GM23248 (cell line): ENCODE results near the gene SPEN. TPM values are rescaled to one million over a fixed set of nuclear protein-coding genes. Genes with fewer than 3 reads are reported as not detected.

Source experiments
- DNase-seq: peaks from one replicate; pipeline ENCODE4 v3.0.0-alpha.2; 2015
- H2AFZ ChIP-seq: fragments of 200-600 bp; sonication (generic); 2 replicates; pipeline ENCODE4 v1.6.1; 2016; ENCODE audit warnings: antibody characterized with exemption
- H3F3A ChIP-seq: fragments of 200-600 bp; sonication (generic); 2 replicates; pipeline ENCODE4 v1.6.1; 2016; ENCODE audit warnings: mild to moderate bottlenecking, antibody characterized with exemption, mixed run types; ENCODE audit not compliant: insufficient read depth
- H3K27ac ChIP-seq: fragments of 200-600 bp; sonication (generic); 2 replicates; pipeline ENCODE4 v1.5.1; 2016; ENCODE audit warnings: mild to moderate bottlenecking
- H3K27me3 ChIP-seq: fragments of 200-600 bp; sonication (generic); replicated peaks from 2 replicates; pipeline ENCODE4 v1.6.1; 2016; ENCODE audit warnings: mild to moderate bottlenecking; ENCODE audit not compliant: insufficient read depth
- H3K36me3 ChIP-seq: fragments of 200-600 bp; sonication (generic); 2 replicates; pipeline ENCODE4 v1.6.1; 2016; ENCODE audit warnings: low read depth, mild to moderate bottlenecking
- H3K4me1 ChIP-seq: fragments of 200-600 bp; sonication (generic); 2 replicates; pipeline ENCODE4 v1.6.1; 2016; ENCODE audit warnings: mild to moderate bottlenecking; ENCODE audit not compliant: insufficient read depth
- H3K4me2 ChIP-seq: fragments of 200-600 bp; sonication (generic); one replicate; pipeline ENCODE4 v1.6.1; 2016; ENCODE audit warnings: mild to moderate bottlenecking; ENCODE audit not compliant: unreplicated experiment
- H3K4me3 ChIP-seq: fragments of 200-600 bp; sonication (generic); 2 replicates; pipeline ENCODE4 v1.5.1; 2016; ENCODE audit warnings: mild to moderate bottlenecking
- H3K79me2 ChIP-seq: fragments of 200-600 bp; sonication (generic); 2 replicates; pipeline ENCODE4 v1.6.1; 2016; ENCODE audit warnings: mild to moderate bottlenecking; ENCODE audit not compliant: insufficient read depth
- H3K9ac ChIP-seq: fragments of 200-600 bp; sonication (generic); 2 replicates; pipeline ENCODE4 v1.6.1; 2016; ENCODE audit warnings: mild to moderate bottlenecking
- H3K9me2 ChIP-seq: fragments of 200-600 bp; sonication (generic); 2 replicates; pipeline ENCODE4 v1.6.1; 2016; ENCODE audit warnings: mixed run types, mild to moderate bottlenecking, moderate library complexity; ENCODE audit not compliant: insufficient read depth
- H3K9me3 ChIP-seq: fragments of 200-600 bp; sonication (generic); one replicate; pipeline ENCODE4 v1.6.1; 2017; ENCODE audit warnings: low read depth
- H4K20me1 ChIP-seq: fragments of 200-600 bp; sonication (generic); 2 replicates; pipeline ENCODE4 v1.6.0; 2016; ENCODE audit not compliant: insufficient read depth
- EZH2 ChIP-seq: fragments of 200-600 bp; sonication (generic); IDR thresholded peaks from 2 replicates; pipeline ENCODE4 v1.6.1; 2018; ENCODE audit warnings: antibody characterized with exemption, mild to moderate bottlenecking; ENCODE audit not compliant: insufficient read depth, poor library complexity, severe bottlenecking
- EZH2phosphoT487 ChIP-seq: fragments of 200-600 bp; sonication (generic); IDR thresholded peaks from 2 replicates; pipeline ENCODE4 v1.6.1; 2018; ENCODE audit warnings: antibody characterized with exemption, moderate library complexity, mild to moderate bottlenecking, low read depth; ENCODE audit not compliant: insufficient read depth
- WGBS, 2 experiments: methylation state at CpG; one replicate each; pipeline ENCODE4 v1.1.6; 2015 to 2017; ENCODE audit warnings: low lambda C conversion rate in 2 of 2, low coverage in 1 of 2; ENCODE audit errors: missing lambda C conversion rate in 2 of 2; 5-methylcytosine and 5-hydroxymethylcytosine counted together
- in situ Hi-C: fragments of 300-500 bp; cut with MboI; formaldehyde crosslinking; loops from 2 replicates; pipeline ENCODE4 v1.15.0; 2020
- polyA plus RNA-seq: library from polyadenylated mRNA; unstranded; fragments of >200 nt; fragmentation: Nextera tagmentation; extraction: Ambion mirVana; gene quantifications from 2 replicates; pipeline ENCODE4 v1.2.1, GENCODE V29; 2016
- total RNA-seq: library from RNA; depleted of rRNA; stranded (reverse); fragments of >200 nt; shearing (Covaris generic); gene quantifications from 2 replicates; pipeline ENCODE4 v1.2.3, GENCODE V29; 2014

Gene SPEN
- total and polyA plus RNA-seq, 2 experiments from 2014 or later, result 16.5 to 17.2 TPM

GRCh38 chr1:15847893-15848142, 311 bp downstream of the SPEN start:
- Histone ChIP-seq H3K9me3 (no peaks in the 10 kb centered on the region), H3K36me3 (no peaks in the 10 kb centered on the region), H3K4me2 (peak overlapping the region; percentile 97), H3K4me1 (peaks cover 35% of the 10 kb centered on the region), H3K4me3 (peak overlapping the region; percentile 89), H3K9me2 (no peaks in the 10 kb centered on the region), H4K20me1 (no peaks in the 10 kb centered on the region), H3K9ac (peak overlapping the region; percentile 96), H3K27ac (peak overlapping the region; percentile 96), H3K79me2 (peaks cover 77% of the 10 kb centered on the region), H3K27me3 (no peaks in the 10 kb centered on the region), H2AFZ (peak overlapping the region; percentile 38; the same call in 1 of the 2 replicates), H3F3A (peaks cover 30% of the 10 kb centered on the region)
- TF ChIP-seq EZH2phosphoT487 (no peak), EZH2 (no peak)
- DNase-seq, result no peak
- 0 to 1% methylated on average over 10 to 31 of the region's 34 CpGs for WGBS, 2 experiments
- in situ Hi-C loops, result no loop called here

DNA sequence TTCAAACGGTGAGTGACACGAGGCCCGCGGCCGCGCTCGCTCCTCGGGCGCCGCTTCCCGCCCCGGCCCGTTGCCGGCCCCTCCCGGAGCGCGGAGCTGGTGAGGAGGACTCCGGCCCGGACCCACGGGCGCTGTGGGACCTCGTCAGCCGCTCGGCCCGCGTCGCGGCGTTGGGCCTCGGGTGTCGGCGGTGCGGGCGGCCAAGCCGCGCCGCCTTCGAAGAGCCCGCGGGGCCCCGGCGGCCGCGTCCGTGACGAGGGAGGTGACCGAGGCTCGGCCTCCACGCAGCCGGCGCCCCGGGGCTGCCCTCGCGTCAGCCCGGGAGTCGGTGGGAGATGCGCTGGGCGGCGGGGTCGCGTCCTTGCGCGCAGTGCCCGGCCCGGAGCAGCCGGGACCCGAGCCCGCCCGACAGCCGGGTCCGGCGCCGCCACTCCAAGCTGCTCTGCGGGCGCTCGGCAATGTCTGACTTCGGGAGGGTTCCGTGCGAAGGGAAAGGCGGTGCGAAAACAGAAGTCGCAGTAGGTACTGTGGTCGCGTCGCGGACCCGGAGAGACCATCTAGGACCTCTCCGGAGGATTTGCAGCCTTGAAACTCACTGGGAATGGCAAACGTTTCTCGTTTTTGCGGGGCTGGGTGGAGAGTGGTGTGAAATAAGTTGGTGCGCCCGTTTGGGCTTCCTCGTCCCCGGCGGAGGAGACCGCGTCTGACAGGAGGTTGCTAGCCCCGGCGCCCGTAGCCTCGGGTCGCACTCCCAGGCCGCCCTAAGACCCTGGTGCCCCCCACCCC, 829 bp downstream of the SPEN start:
- WGBS, 2 experiments, result 1 to 2% methylated on average over 53 to 78 of the region's 104 CpGs
- in situ Hi-C loops, result no loop called here
- Histone ChIP-seq H3K9me3 (no peaks in the 10 kb centered on the region), H3K4me3 (peak overlapping the region; percentile 89), H4K20me1 (no peaks in the 10 kb centered on the region), H3K9me2 (no peaks in the 10 kb centered on the region), H3K79me2 (peaks cover 83% of the 10 kb centered on the region), H3F3A (peaks cover 30% of the 10 kb centered on the region), H3K27ac (peak overlapping the region; percentile 96), H3K36me3 (no peaks in the 10 kb centered on the region), H3K4me2 (peak overlapping the region; percentile 97), H3K4me1 (peaks cover 35% of the 10 kb centered on the region), H3K27me3 (no peaks in the 10 kb centered on the region), H2AFZ (peak overlapping the region; percentile 38; the same call in 1 of the 2 replicates), H3K9ac (peak overlapping the region; percentile 96)
- peak; percentile 78 for DNase-seq
- TF ChIP-seq EZH2 (no peak), EZH2phosphoT487 (no peak)

DNA sequence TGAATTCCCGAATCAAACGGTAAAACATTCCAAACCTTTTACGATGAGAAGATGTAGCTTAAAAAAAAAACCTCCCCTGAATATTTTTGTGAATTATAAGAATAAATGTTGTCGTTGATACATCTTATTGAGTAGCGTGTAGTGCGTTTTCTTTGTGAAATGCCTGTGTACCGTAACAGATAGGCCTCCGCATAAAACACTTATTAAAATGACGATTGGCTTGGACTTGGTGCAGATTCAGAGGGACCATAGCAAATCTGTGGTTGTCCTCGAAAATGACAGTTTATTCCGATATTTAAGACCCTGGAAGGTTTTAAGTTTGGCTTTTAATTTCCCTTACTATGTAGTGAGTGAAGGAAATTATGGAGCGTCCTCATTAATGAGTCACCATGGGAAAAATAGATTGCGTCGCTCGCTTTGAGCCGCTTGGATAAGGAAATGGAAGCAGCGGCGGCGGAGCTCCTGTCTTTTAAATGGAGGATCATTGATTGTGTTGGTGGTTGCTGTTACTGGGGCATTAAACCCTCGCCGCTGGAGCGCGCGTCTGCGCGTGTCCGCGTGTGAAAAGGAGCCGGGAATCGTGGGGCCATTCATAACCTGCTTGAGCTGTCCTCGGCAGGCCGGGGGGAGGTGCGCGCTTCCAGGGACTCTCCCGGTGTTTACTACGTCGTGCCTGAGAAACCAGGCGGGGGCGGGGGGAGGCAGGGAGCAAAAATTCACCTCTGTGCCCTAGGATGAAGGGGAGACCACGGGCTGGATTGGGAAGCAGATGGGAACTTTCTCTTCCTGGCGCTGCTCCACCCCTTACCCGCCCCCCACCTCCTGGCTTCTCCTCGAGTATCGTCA, 1.6 kb downstream of the SPEN start:
- H3K4me3 ChIP-seq, result peak overlapping the region; percentile 89
- H3K4me2 ChIP-seq, result peak overlapping the region; percentile 97
- in situ Hi-C loops, result no loop called here
- H3K9ac ChIP-seq, result peak overlapping the region; percentile 96
- H3K9me2 ChIP-seq, result no peaks in the 10 kb centered on the region
- peak overlapping the region; percentile 43 for H2AFZ ChIP-seq
- H3K9me3 ChIP-seq, result no peaks in the 10 kb centered on the region
- H3K27me3 ChIP-seq, result no peaks in the 10 kb centered on the region
- H3F3A ChIP-seq, result peaks cover 30% of the 10 kb centered on the region
- no peaks in the 10 kb centered on the region for H4K20me1 ChIP-seq
- peak; percentile 93 for DNase-seq
- no peaks in the 10 kb centered on the region for H3K36me3 ChIP-seq
- no peak for TF ChIP-seq EZH2
- TF ChIP-seq EZH2phosphoT487, result no peak
- peaks cover 91% of the 10 kb centered on the region for H3K79me2 ChIP-seq
- peak overlapping the region; percentile 96 for H3K27ac ChIP-seq
- WGBS, 2 experiments, result 1 to 2% methylated on average over 34 to 44 of the region's 44 CpGs
- H3K4me1 ChIP-seq, result peaks cover 29% of the 10 kb centered on the region

- in situ Hi-C loops, result no loop called here
- Histone ChIP-seq H3K79me2 (peaks cover 96% of the 10 kb centered on the region), H3K4me2 (peak overlapping the region; percentile 97), H3F3A (peaks cover 30% of the 10 kb centered on the region), H3K27ac (peak overlapping the region; percentile 96), H3K9ac (peak overlapping the region; percentile 96), H3K9me3 (no peaks in the 10 kb centered on the region), H3K36me3 (no peaks in the 10 kb centered on the region), H3K27me3 (no peaks in the 10 kb centered on the region), H3K4me1 (peaks cover 28% of the 10 kb centered on the region), H3K9me2 (no peaks in the 10 kb centered on the region), H4K20me1 (no peaks in the 10 kb centered on the region), H3K4me3 (peak overlapping the region; percentile 89), H2AFZ (peak overlapping the region; percentile 43)
- TF ChIP-seq EZH2phosphoT487 (no peak), EZH2 (no peak)
- DNase-seq, result peak; percentile 84
- 1 to 2% methylated on average over 16 of the region's 16 CpGs for WGBS, 2 experiments
Measured at GRCh38 chr1:15849775-15850324, 2.3 kb downstream of the SPEN start.
